Measurements from ENCODE around the gene ICAM2.

ICAM2 gene

GRCh38 chr17:64054304-64054703 is 33.9 kb upstream of the ICAM2 start:
- no peak overlapping the region for H2AFZ ChIP-seq (ENCODE audit: low read length)
- no peaks in the 10 kb centered on the region for H3K9me2 ChIP-seq (replicated peaks; ENCODE audit: insufficient read depth, low read length)
- no peak overlapping the region for H3K27ac ChIP-seq (ENCODE audit: low read length)
- H3K9ac ChIP-seq (ENCODE audit: low read length) = no peak overlapping the region
- H3K4me3 ChIP-seq (ENCODE audit: low read length) = no peak overlapping the region
- no peaks in the 10 kb centered on the region for H3K9me3 ChIP-seq (replicated peaks; ENCODE audit: insufficient read depth, low read length)
- TF ChIP-seq EZH2phosphoT487 (IDR thresholded peaks at IDR 0.05; ENCODE audit: low read length) (no peak), EZH2 (optimal IDR thresholded peaks at IDR 0.05; ENCODE audit: low read depth, low read length) (no peak)
- TF ChIP-seq, protein P1, sequence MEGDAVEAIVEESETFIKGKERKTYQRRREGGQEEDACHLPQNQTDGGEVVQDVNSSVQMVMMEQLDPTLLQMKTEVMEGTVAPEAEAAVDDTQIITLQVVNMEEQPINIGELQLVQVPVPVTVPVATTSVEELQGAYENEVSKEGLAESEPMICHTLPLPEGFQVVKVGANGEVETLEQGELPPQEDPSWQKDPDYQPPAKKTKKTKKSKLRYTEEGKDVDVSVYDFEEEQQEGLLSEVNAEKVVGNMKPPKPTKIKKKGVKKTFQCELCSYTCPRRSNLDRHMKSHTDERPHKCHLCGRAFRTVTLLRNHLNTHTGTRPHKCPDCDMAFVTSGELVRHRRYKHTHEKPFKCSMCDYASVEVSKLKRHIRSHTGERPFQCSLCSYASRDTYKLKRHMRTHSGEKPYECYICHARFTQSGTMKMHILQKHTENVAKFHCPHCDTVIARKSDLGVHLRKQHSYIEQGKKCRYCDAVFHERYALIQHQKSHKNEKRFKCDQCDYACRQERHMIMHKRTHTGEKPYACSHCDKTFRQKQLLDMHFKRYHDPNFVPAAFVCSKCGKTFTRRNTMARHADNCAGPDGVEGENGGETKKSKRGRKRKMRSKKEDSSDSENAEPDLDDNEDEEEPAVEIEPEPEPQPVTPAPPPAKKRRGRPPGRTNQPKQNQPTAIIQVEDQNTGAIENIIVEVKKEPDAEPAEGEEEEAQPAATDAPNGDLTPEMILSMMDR (IDR thresholded peaks at IDR 0.05; ENCODE audit: low read length) = no peak
- no peaks in the 10 kb centered on the region for H3K27me3 ChIP-seq (replicated peaks; ENCODE audit: insufficient read depth, low read length)
- peaks cover 52% of the 10 kb centered on the region for H3K36me3 ChIP-seq (replicated peaks; ENCODE audit: insufficient read depth, low read length)
- H3K4me1 ChIP-seq (ENCODE audit: low read length) = peaks cover 36% of the 10 kb centered on the region
- no peaks in the 10 kb centered on the region for H4K20me1 ChIP-seq (ENCODE audit: insufficient read depth, low read length)
- peaks cover 50% of the 10 kb centered on the region for H3F3A ChIP-seq (ENCODE audit: insufficient read depth, low read length)
- no peak for DNase-seq
- H3K4me2 ChIP-seq (ENCODE audit: low read depth, low read length) = no peak overlapping the region
- H3K79me2 ChIP-seq (ENCODE audit: low read length) = peaks cover 85% of the 10 kb centered on the region

DNA sequence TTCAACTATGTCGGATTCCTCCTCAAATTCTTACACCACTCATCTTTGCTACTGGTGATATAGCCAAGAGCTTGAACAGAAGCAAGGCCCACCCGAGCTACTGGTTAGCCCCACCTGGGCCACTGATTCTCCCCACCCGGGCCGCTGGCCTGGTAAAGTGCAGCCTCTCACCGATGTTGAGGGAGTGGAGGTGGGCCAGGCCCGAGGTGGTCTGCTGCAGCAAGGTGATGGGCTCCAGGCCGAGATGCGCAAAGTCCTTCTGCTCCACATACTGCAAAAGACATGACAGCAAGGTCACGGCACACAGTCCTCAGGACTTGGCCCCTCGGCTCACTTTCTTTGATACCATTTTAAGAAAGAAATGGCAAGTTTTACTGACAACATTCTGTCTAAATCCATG is 32.7 kb upstream of the ICAM2 start:
- H3K27me3 ChIP-seq (replicated peaks; ENCODE audit: insufficient read depth, low read length) = no peaks in the 10 kb centered on the region
- TF ChIP-seq, protein P1 (IDR thresholded peaks at IDR 0.05; ENCODE audit: low read length) = no peak
- no peak for TF ChIP-seq EZH2phosphoT487 (IDR thresholded peaks at IDR 0.05; ENCODE audit: low read length)
- TF ChIP-seq EZH2 (optimal IDR thresholded peaks at IDR 0.05; ENCODE audit: low read depth, low read length) = no peak
- peaks cover 56% of the 10 kb centered on the region for H3K36me3 ChIP-seq (replicated peaks; ENCODE audit: insufficient read depth, low read length)
- H3K9me2 ChIP-seq (replicated peaks; ENCODE audit: insufficient read depth, low read length) = no peaks in the 10 kb centered on the region
- no peaks in the 10 kb centered on the region for H4K20me1 ChIP-seq (ENCODE audit: insufficient read depth, low read length)
- H3K4me3 ChIP-seq (ENCODE audit: low read length) = no peak overlapping the region
- H3K4me2 ChIP-seq (ENCODE audit: low read depth, low read length) = no peak overlapping the region
- peaks cover 84% of the 10 kb centered on the region for H3K79me2 ChIP-seq (ENCODE audit: low read length)
- no peak overlapping the region for H3K27ac ChIP-seq (ENCODE audit: low read length)
- H3F3A ChIP-seq (ENCODE audit: insufficient read depth, low read length) = peaks cover 38% of the 10 kb centered on the region
- H2AFZ ChIP-seq (ENCODE audit: low read length) = no peak overlapping the region
- no peaks in the 10 kb centered on the region for H3K9me3 ChIP-seq (replicated peaks; ENCODE audit: insufficient read depth, low read length)
- no peak for DNase-seq
- no peak overlapping the region for H3K9ac ChIP-seq (ENCODE audit: low read length)
- H3K4me1 ChIP-seq (ENCODE audit: low read length) = peaks cover 24% of the 10 kb centered on the region

DNA sequence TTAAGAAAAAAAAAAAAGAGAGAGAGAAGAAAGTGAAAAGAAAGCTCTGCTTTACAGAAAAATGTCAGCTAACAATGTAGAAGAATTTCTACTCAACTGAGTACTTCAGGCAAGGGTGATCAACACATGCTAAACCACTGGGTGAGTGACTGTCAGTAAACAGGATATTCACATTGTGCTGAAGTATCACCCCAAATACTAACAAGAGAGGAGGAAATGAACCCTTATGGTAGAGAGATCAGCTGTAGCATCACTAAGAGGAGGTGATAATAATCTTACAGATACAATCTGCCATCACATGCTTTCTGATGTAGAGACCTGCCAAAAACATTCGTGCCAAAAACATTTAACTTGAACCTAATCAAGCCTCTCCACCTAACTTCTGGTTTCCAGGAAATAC is 30.7 kb upstream of the ICAM2 start:
- H3K4me1 ChIP-seq (ENCODE audit: low read length) = peaks cover 5% of the 10 kb centered on the region
- TF ChIP-seq EZH2phosphoT487 (IDR thresholded peaks at IDR 0.05; ENCODE audit: low read length) = no peak
- no peak for TF ChIP-seq EZH2 (optimal IDR thresholded peaks at IDR 0.05; ENCODE audit: low read depth, low read length)
- TF ChIP-seq, protein P1 (IDR thresholded peaks at IDR 0.05; ENCODE audit: low read length) = no peak
- no peaks in the 10 kb centered on the region for H3K9me2 ChIP-seq (replicated peaks; ENCODE audit: insufficient read depth, low read length)
- no peaks in the 10 kb centered on the region for H4K20me1 ChIP-seq (ENCODE audit: insufficient read depth, low read length)
- DNase-seq = no peak
- no peak overlapping the region for H3K27ac ChIP-seq (ENCODE audit: low read length)
- no peaks in the 10 kb centered on the region for H3K9me3 ChIP-seq (replicated peaks; ENCODE audit: insufficient read depth, low read length)
- peaks cover 58% of the 10 kb centered on the region for H3K36me3 ChIP-seq (replicated peaks; ENCODE audit: insufficient read depth, low read length)
- no peak overlapping the region for H3K4me3 ChIP-seq (ENCODE audit: low read length)
- peaks cover 32% of the 10 kb centered on the region for H3F3A ChIP-seq (ENCODE audit: insufficient read depth, low read length)
- no peak overlapping the region for H3K4me2 ChIP-seq (ENCODE audit: low read depth, low read length)
- H3K9ac ChIP-seq (ENCODE audit: low read length) = no peak overlapping the region
- H3K79me2 ChIP-seq (ENCODE audit: low read length) = peaks cover 88% of the 10 kb centered on the region
- H3K27me3 ChIP-seq (replicated peaks; ENCODE audit: insufficient read depth, low read length) = no peaks in the 10 kb centered on the region
- H2AFZ ChIP-seq (ENCODE audit: low read length) = no peak overlapping the region
